ENCODE results near the gene TYRO3. TPM values are rescaled to one million over a fixed set of nuclear protein-coding genes. Genes with fewer than 3 reads are reported as not detected.

Gene TYRO3
- 12.7 to 16.1 TPM (median 12.9 TPM) in 5 replicates for total RNA-seq (2022; extraction: Qiagen RNA extraction; ENCODE audit: low read depth)

GRCh38 chr15:41558400-41559238 lies at the start of gene TYRO3:
Gene TYRO3 (plus strand): TSS chr15:41559212. CDS start chr15:41559258, 46 bp downstream.

DNA sequence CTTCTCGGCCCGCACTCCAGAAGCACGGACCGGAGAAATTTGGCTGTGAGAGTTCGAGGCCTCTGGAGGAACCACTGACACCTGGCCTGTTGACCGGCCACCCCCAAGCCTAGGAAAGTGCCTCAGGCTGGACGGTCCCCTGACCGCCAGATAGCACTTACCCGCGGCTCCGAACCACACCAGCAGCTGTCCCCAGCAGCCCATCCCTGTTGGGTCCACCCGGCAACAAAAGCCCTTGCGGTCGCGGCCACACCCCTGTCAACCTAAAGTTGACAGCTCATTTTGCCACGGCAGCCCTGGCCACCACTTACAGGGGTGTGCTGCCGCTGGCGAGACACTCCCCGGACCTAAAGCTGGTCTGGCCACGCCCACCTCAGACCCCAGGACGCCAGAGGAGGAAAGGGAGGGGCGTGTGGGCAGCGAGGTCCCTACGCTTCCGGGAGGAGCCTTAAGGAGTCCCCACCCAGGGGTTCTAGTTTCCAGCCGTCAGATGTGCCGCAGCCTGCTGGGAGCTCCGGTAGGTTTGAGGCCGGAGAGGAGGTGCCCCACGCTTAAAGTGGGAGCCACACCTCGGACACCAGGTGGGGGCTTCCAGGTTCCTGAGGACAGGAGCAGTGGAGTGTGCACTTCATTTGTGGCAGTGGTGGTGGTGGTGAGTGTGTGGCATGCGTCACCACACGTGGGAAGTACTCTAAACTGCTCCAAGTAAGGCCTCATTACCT lies 45.3 kb upstream of the TYRO3 start, which contains the start of gene LTK:
TSS of gene LTK (minus strand) at position 322 of the 722 bp plus-strand sequence. CDS start at position 204, 118 bp downstream.

Other genes with a start within 250 kb of the TYRO3 start
- gene OIP5, start 226.6 kb upstream of the TYRO3 start, total RNA-seq (2022; extraction: Qiagen RNA extraction; ENCODE audit: low read depth), result 13.9 to 15.3 TPM (median 14.6 TPM) in 5 replicates
- gene NUSAP1, start 226.3 kb upstream of the TYRO3 start, total RNA-seq (2022; extraction: Qiagen RNA extraction; ENCODE audit: low read depth), result 66.7 to 83.9 TPM (median 78.4 TPM) in 5 replicates
- gene NDUFAF1, start 156.7 kb upstream of the TYRO3 start, total RNA-seq (2022; extraction: Qiagen RNA extraction; ENCODE audit: low read depth), result 11.5 to 14.1 TPM (median 13.0 TPM) in 5 replicates
- gene RTF1, start 142.1 kb upstream of the TYRO3 start, total RNA-seq (2022; extraction: Qiagen RNA extraction; ENCODE audit: low read depth), result 19.1 to 26.4 TPM (median 21.6 TPM) in 5 replicates
- gene ITPKA, start 65.3 kb upstream of the TYRO3 start, total RNA-seq (2022; extraction: Qiagen RNA extraction; ENCODE audit: low read depth), result 1.1 to 1.9 TPM (median 1.4 TPM) in 5 replicates
- gene LTK, start 45.4 kb upstream of the TYRO3 start, total RNA-seq (2022; extraction: Qiagen RNA extraction; ENCODE audit: low read depth), result 0.05 to 0.11 TPM (median 0.06 TPM) in 3 of 5 replicates, not detected in the others
- 7.9 to 14.3 TPM (median 13.4 TPM) in 5 replicates for gene RPAP1, start 15.0 kb upstream of the TYRO3 start, total RNA-seq (2022; extraction: Qiagen RNA extraction; ENCODE audit: low read depth)
- 7.6 to 10.0 TPM (median 8.6 TPM) in 5 replicates for gene MGA, start 101.2 kb downstream of the TYRO3 start, total RNA-seq (2022; extraction: Qiagen RNA extraction; ENCODE audit: low read depth)
- gene MAPKBP1, start 215.3 kb downstream of the TYRO3 start, total RNA-seq (2022; extraction: Qiagen RNA extraction; ENCODE audit: low read depth), result 4.8 to 6.0 TPM (median 4.8 TPM) in 5 replicates